Endothelial cell (in vitro differentiated cells): Measurements from ENCODE around the gene POLR1A. TPM values are rescaled to one million over a fixed set of nuclear protein-coding genes. Genes with fewer than 3 reads are reported as not detected.

Experiments
- DNase-seq: peaks from one replicate; pipeline ENCODE4 v3.0.0; 2021; ENCODE audit warnings: low spot score
- H3K27ac Mint-ChIP-seq: one replicate; pipeline ENCODE4 v1.8.0; 2021; ENCODE audit warnings: mixed read lengths, inconsistent platforms; ENCODE audit not compliant: unreplicated experiment
- H3K27me3 Mint-ChIP-seq: one replicate; pipeline ENCODE4 v1.8.0; 2021; ENCODE audit warnings: mild to moderate bottlenecking, moderate library complexity, mixed read lengths, inconsistent platforms; ENCODE audit not compliant: unreplicated experiment
- H3K36me3 Mint-ChIP-seq: one replicate; pipeline ENCODE4 v1.8.0; 2021; ENCODE audit warnings: mild to moderate bottlenecking, low read depth, mixed read lengths, inconsistent platforms; ENCODE audit not compliant: unreplicated experiment
- H3K4me1 Mint-ChIP-seq: one replicate; pipeline ENCODE4 v1.8.0; 2021; ENCODE audit warnings: mild to moderate bottlenecking, mixed read lengths, inconsistent platforms; ENCODE audit not compliant: unreplicated experiment
- H3K4me3 Mint-ChIP-seq: one replicate; pipeline ENCODE4 v1.8.0; 2021; ENCODE audit warnings: mild to moderate bottlenecking, mixed read lengths, inconsistent platforms; ENCODE audit not compliant: unreplicated experiment
- H3K9me3 Mint-ChIP-seq: one replicate; pipeline ENCODE4 v1.8.0; 2021; ENCODE audit warnings: mixed read lengths, inconsistent platforms; ENCODE audit not compliant: unreplicated experiment
- CTCF ChIP-seq: fragments of 200-600 bp; sonication (generic); IDR thresholded peaks from one replicate; pipeline ENCODE4 v1.5.0; 2021; ENCODE audit warnings: antibody characterized with exemption; ENCODE audit not compliant: unreplicated experiment
- total RNA-seq: library from RNA; stranded (reverse); fragmentation: NEBNext Ultra II Directional; extraction: Animal tissue kit (Norgen Biotek cat#: 25700); gene quantifications from one replicate; pipeline ENCODE4 v1.2.1, GENCODE V29; 2021; ENCODE audit not compliant: unreplicated experiment

Gene POLR1A
- total RNA-seq, 1 donor from 2014 or later = 30.4 TPM

- Mint-ChIP-seq H3K27me3 (no peaks in the 10 kb centered on the region), H3K4me1 (peaks cover 3% of the 10 kb centered on the region), H3K27ac (no peak overlapping the region), H3K4me3 (no peak overlapping the region), H3K36me3 (peaks cover 7% of the 10 kb centered on the region), H3K9me3 (no peaks in the 10 kb centered on the region)
- peak; percentile 86 for DNase-seq
- peak; percentile 75 for TF ChIP-seq CTCF
Observed at GRCh38 chr2:86079981-86080911, 25.4 kb downstream of the POLR1A start.

GRCh38 chr2:86078774-86079545 lies 26.7 kb downstream of the POLR1A start:
- H3K27ac Mint-ChIP-seq = no peak overlapping the region
- H3K4me3 Mint-ChIP-seq = no peak overlapping the region
- peak; percentile 56 for DNase-seq
- peaks cover 3% of the 10 kb centered on the region for H3K4me1 Mint-ChIP-seq
- no peaks in the 10 kb centered on the region for H3K9me3 Mint-ChIP-seq
- H3K27me3 Mint-ChIP-seq = no peaks in the 10 kb centered on the region
- no peak for TF ChIP-seq CTCF
- peaks cover 7% of the 10 kb centered on the region for H3K36me3 Mint-ChIP-seq

- Mint-ChIP-seq H3K9me3 (no peaks in the 10 kb centered on the region), H3K4me1 (peaks cover 24% of the 10 kb centered on the region)
- no peak for TF ChIP-seq CTCF
Observed at GRCh38 chr2:86075886-86076285, 29.8 kb downstream of the POLR1A start.

GRCh38 chr2:86074811-86075210 lies 30.9 kb downstream of the POLR1A start:
- H3K4me1 Mint-ChIP-seq = peaks cover 24% of the 10 kb centered on the region

More at GRCh38 chr2:86075886-86076285, 29.8 kb downstream of the POLR1A start:
- H3K27ac Mint-ChIP-seq = no peak overlapping the region
- H3K4me3 Mint-ChIP-seq = peak overlapping the region; percentile 23
- H3K36me3 Mint-ChIP-seq = peaks cover 19% of the 10 kb centered on the region
- no peak for DNase-seq
- H3K27me3 Mint-ChIP-seq = peaks cover 7% of the 10 kb centered on the region

More at GRCh38 chr2:86074811-86075210, 30.9 kb downstream of the POLR1A start:
- Mint-ChIP-seq H3K36me3 (peaks cover 28% of the 10 kb centered on the region), H3K27ac (no peak overlapping the region), H3K27me3 (peaks cover 7% of the 10 kb centered on the region), H3K9me3 (no peaks in the 10 kb centered on the region), H3K4me3 (no peak overlapping the region)
- DNase-seq = no peak
- no peak for TF ChIP-seq CTCF
